ENCODE results near the gene CDKN2B-AS1. TPM values are rescaled to one million over a fixed set of nuclear protein-coding genes. Genes with fewer than 3 reads are reported as not detected.

Gene CDKN2B-AS1
- total RNA-seq, 1 experiment from 2014 or later, result 0.24 TPM

DNA sequence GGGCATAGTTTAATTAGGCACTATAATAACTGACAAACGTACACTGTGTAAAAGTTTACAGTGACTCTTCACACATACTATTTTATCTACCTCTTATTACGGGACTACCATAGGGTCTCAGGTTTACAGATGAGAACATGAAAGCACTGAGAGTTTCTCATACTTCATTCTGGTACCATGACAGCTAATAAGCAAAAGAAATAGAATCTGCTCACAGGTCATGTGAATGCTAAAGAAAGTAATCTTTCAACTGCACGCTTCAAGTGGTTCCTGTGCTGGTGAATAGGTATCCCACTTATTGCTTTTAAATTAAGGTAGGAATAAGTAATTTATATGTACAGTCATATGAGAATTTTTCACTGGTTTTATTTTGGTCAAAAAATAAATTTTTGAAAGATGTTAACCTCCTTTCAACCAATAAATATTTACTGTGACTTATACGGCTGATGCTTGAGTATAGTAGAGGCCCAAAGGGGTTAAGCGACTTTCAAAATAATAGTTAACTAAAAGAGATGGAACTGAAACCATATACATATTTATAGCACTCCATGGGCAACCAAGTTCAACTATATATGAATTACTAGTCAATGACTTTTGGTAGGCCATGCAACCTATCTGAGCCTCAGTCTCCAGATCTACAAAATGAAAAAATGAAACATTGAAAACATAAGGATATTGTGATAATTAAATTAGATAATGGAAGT is 8.5 kb upstream of the CDKN2B-AS1 start (continued):
- TF ChIP-seq ZNF416 (CRISPR knock-in tag; IDR thresholded peaks at IDR 0.05) (no peak), JAZF1 (CRISPR knock-in tag; IDR thresholded peaks at IDR 0.05) (no peak), CBFB (CRISPR knock-in tag; IDR thresholded peaks at IDR 0.05; ENCODE audit: low read depth) (no peak)
- TF ChIP-seq, protein P1, sequence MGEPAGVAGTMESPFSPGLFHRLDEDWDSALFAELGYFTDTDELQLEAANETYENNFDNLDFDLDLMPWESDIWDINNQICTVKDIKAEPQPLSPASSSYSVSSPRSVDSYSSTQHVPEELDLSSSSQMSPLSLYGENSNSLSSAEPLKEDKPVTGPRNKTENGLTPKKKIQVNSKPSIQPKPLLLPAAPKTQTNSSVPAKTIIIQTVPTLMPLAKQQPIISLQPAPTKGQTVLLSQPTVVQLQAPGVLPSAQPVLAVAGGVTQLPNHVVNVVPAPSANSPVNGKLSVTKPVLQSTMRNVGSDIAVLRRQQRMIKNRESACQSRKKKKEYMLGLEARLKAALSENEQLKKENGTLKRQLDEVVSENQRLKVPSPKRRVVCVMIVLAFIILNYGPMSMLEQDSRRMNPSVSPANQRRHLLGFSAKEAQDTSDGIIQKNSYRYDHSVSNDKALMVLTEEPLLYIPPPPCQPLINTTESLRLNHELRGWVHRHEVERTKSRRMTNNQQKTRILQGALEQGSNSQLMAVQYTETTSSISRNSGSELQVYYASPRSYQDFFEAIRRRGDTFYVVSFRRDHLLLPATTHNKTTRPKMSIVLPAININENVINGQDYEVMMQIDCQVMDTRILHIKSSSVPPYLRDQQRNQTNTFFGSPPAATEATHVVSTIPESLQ (CRISPR knock-in tag; IDR thresholded peaks at IDR 0.05), result no peak

DNA sequence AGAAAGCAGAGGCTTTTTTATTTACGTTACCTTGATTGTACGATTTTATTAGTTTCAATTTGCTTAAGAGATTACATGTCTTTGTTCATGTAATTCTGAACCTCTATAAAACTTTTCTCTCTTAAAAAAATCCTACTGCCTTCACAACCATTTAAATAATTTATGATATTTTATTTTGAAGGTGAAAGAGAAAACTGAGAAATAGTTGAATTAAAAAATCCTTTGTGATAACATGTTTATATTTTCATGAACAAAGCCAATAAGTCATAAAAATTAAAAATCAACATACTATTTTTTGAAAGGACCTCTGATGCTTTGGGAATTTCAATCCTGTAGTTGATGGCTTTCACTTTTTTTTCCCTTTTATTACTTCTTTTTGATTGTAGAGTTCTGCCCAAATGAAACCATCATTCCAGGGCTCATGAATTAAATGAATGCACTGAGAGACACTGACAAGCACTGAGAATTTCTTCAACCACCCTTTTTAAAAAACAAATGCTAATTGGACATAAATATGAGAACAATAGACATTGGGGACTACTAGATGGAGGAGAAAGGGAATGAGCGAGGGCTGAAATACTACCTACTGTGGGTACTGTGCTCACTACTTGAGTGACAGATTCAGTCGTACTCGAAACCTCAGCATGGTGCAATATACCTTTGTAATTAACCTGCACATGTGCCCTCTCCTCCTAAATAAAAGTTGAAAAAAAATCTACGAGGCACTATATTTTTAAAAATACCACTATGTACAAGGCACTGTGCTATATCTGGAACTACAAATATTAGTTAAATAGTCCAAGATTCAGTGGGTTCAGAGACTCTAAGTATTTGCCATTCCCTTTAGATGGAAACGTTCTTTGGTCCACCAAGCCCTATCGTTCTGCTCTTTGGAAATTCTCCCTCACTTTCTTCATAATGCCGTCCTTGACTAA is 6.3 kb upstream of the CDKN2B-AS1 start:
- Mint-ChIP-seq H3K4me1 (peaks cover 20% of the 10 kb centered on the region), H3K27me3 (ENCODE audit: low read depth) (peaks cover 99% of the 10 kb centered on the region), H3K36me3 (no peaks in the 10 kb centered on the region), H3K27ac (no peak overlapping the region), H3K4me3 (no peak overlapping the region), H3K9me3 (no peaks in the 10 kb centered on the region)
- TF ChIP-seq ZNF138 (CRISPR knock-in tag; conservative IDR thresholded peaks at IDR 0.05) (no peak), GRHL2 (CRISPR knock-in tag; IDR thresholded peaks at IDR 0.05; ENCODE audit: insufficient replicate concordance, severe bottlenecking) (no peak), ESRRA (CRISPR knock-in tag; IDR thresholded peaks at IDR 0.05; ENCODE audit: borderline replicate concordance) (no peak), TEAD4 (CRISPR knock-in tag; IDR thresholded peaks at IDR 0.05) (no peak), ZNF423 (CRISPR knock-in tag; IDR thresholded peaks at IDR 0.05) (no peak), CBFB (CRISPR knock-in tag; IDR thresholded peaks at IDR 0.05; ENCODE audit: low read depth) (no peak), ELF4 (CRISPR knock-in tag; IDR thresholded peaks at IDR 0.05; ENCODE audit: low read depth) (no peak), MXD4 (CRISPR knock-in tag; IDR thresholded peaks at IDR 0.05; ENCODE audit: borderline replicate concordance) (no peak), KAT7 (CRISPR knock-in tag; IDR thresholded peaks at IDR 0.05; ENCODE audit: borderline replicate concordance) (no peak)
- TF ChIP-seq, protein P2, sequence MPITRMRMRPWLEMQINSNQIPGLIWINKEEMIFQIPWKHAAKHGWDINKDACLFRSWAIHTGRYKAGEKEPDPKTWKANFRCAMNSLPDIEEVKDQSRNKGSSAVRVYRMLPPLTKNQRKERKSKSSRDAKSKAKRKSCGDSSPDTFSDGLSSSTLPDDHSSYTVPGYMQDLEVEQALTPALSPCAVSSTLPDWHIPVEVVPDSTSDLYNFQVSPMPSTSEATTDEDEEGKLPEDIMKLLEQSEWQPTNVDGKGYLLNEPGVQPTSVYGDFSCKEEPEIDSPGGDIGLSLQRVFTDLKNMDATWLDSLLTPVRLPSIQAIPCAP (CRISPR knock-in tag; IDR thresholded peaks at IDR 0.05), result no peak
- TF ChIP-seq, protein P3, sequence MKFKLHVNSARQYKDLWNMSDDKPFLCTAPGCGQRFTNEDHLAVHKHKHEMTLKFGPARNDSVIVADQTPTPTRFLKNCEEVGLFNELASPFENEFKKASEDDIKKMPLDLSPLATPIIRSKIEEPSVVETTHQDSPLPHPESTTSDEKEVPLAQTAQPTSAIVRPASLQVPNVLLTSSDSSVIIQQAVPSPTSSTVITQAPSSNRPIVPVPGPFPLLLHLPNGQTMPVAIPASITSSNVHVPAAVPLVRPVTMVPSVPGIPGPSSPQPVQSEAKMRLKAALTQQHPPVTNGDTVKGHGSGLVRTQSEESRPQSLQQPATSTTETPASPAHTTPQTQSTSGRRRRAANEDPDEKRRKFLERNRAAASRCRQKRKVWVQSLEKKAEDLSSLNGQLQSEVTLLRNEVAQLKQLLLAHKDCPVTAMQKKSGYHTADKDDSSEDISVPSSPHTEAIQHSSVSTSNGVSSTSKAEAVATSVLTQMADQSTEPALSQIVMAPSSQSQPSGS (CRISPR knock-in tag; IDR thresholded peaks at IDR 0.05; ENCODE audit: borderline replicate concordance, low read depth), result no peak
- TF ChIP-seq, protein P4, sequence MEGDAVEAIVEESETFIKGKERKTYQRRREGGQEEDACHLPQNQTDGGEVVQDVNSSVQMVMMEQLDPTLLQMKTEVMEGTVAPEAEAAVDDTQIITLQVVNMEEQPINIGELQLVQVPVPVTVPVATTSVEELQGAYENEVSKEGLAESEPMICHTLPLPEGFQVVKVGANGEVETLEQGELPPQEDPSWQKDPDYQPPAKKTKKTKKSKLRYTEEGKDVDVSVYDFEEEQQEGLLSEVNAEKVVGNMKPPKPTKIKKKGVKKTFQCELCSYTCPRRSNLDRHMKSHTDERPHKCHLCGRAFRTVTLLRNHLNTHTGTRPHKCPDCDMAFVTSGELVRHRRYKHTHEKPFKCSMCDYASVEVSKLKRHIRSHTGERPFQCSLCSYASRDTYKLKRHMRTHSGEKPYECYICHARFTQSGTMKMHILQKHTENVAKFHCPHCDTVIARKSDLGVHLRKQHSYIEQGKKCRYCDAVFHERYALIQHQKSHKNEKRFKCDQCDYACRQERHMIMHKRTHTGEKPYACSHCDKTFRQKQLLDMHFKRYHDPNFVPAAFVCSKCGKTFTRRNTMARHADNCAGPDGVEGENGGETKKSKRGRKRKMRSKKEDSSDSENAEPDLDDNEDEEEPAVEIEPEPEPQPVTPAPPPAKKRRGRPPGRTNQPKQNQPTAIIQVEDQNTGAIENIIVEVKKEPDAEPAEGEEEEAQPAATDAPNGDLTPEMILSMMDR (IDR thresholded peaks at IDR 0.05), result no peak
- TF ChIP-seq, protein P5, sequence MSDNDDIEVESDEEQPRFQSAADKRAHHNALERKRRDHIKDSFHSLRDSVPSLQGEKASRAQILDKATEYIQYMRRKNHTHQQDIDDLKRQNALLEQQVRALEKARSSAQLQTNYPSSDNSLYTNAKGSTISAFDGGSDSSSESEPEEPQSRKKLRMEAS (CRISPR knock-in tag; IDR thresholded peaks at IDR 0.05), result no peak
- POLR2A ChIA-PET, result no interaction called here
- DNase-seq (ENCODE audit: low spot score) (no peak), ATAC-seq (no peak)
- CTCF ChIA-PET, result interaction anchor here (1.5 to 2.9 kb wide), 2 partner anchors 20 kb away, joined by 4 to 17 read pairs; partner anchors contain the start of gene CDKN2B
